Stimulated activated naive CD8-positive, alpha-beta T cell treated with anti-CD3 and anti-CD28 coated beads, Interleukin-15, Interleukin-2, amounts not matched to agents 100 ng/mL and 50 ng/mL, for 24 hours (primary cell): ENCODE data around the gene ERG28.
"Not testable (repeated sequence)": the region's sequence is repeated elsewhere in the genome, so short reads cannot be mapped to it uniquely, and the experiment has no call there.

Experiments used
- H3K27ac Mint-ChIP-seq: one replicate; pipeline ENCODE4 v1.8.0; 2021; ENCODE audit warnings: mild to moderate bottlenecking, mixed read lengths
- H3K27me3 Mint-ChIP-seq: one replicate; pipeline ENCODE4 v1.8.0; 2021; ENCODE audit warnings: mixed read lengths
- H3K36me3 Mint-ChIP-seq: one replicate; pipeline ENCODE4 v1.8.0; 2021; ENCODE audit warnings: low read depth, mixed read lengths
- H3K4me1 Mint-ChIP-seq: one replicate; pipeline ENCODE4 v1.8.0; 2021; ENCODE audit warnings: low read depth, mixed read lengths
- H3K4me3 Mint-ChIP-seq: one replicate; pipeline ENCODE4 v1.8.0; 2021; ENCODE audit warnings: mild to moderate bottlenecking, mixed read lengths
- H3K9me3 Mint-ChIP-seq: one replicate; pipeline ENCODE4 v1.8.0; 2021; ENCODE audit warnings: mixed read lengths

ERG28 gene

GRCh38 chr14:75625034-75625433 is 35.6 kb downstream of the ERG28 start:
- Mint-ChIP-seq H3K27ac (no peak overlapping the region), H3K4me3 (no peak overlapping the region), H3K27me3 (peaks cover 3% of the 10 kb centered on the region)

GRCh38 chr14:75619548-75619947 is 41.1 kb downstream of the ERG28 start:
- no peaks in the 10 kb centered on the region for H3K9me3 Mint-ChIP-seq
- H3K4me1 Mint-ChIP-seq, result no peaks in the 10 kb centered on the region
- no peak overlapping the region for H3K4me3 Mint-ChIP-seq
- H3K27ac Mint-ChIP-seq, result no peak overlapping the region
- no peaks in the 10 kb centered on the region for H3K36me3 Mint-ChIP-seq
- no peaks in the 10 kb centered on the region for H3K27me3 Mint-ChIP-seq

More at GRCh38 chr14:75625034-75625433, 35.6 kb downstream of the ERG28 start:
- H3K36me3 Mint-ChIP-seq, result no peaks in the 10 kb centered on the region
- H3K9me3 Mint-ChIP-seq, result no peaks in the 10 kb centered on the region
- H3K4me1 Mint-ChIP-seq, result no peaks in the 10 kb centered on the region

- H3K4me3 Mint-ChIP-seq, result no peak overlapping the region
- H3K4me1 Mint-ChIP-seq, result no peaks in the 10 kb centered on the region
- H3K36me3 Mint-ChIP-seq, result no peaks in the 10 kb centered on the region
- no peaks in the 10 kb centered on the region for H3K27me3 Mint-ChIP-seq
- H3K27ac Mint-ChIP-seq, result no peak overlapping the region
- H3K9me3 Mint-ChIP-seq, result no peaks in the 10 kb centered on the region
Measured at GRCh38 chr14:75615200-75615599, 45.5 kb downstream of the ERG28 start.

GRCh38 chr14:75614179-75614578 is 46.5 kb downstream of the ERG28 start:
- Mint-ChIP-seq H3K36me3 (no peaks in the 10 kb centered on the region), H3K4me3 (no peak overlapping the region), H3K27ac (no peak overlapping the region), H3K4me1 (no peaks in the 10 kb centered on the region), H3K27me3 (no peaks in the 10 kb centered on the region), H3K9me3 (peaks cover under 1% of the 10 kb centered on the region)

GRCh38 chr14:75612157-75612556 is 48.5 kb downstream of the ERG28 start:
- Mint-ChIP-seq H3K9me3 (peaks cover 12% of the 10 kb centered on the region), H3K4me1 (no peaks in the 10 kb centered on the region), H3K27me3 (peaks cover 11% of the 10 kb centered on the region), H3K4me3 (no peak overlapping the region), H3K27ac (no peak overlapping the region), H3K36me3 (peaks cover 6% of the 10 kb centered on the region)

- peaks cover 12% of the 10 kb centered on the region for H3K9me3 Mint-ChIP-seq
- H3K27me3 Mint-ChIP-seq, result peaks cover 11% of the 10 kb centered on the region
- H3K36me3 Mint-ChIP-seq, result peaks cover 7% of the 10 kb centered on the region
- H3K27ac Mint-ChIP-seq, result no peak overlapping the region
- H3K4me1 Mint-ChIP-seq, result no peaks in the 10 kb centered on the region
- no peak overlapping the region for H3K4me3 Mint-ChIP-seq
Measured at GRCh38 chr14:75610834-75611233, 49.8 kb downstream of the ERG28 start.

- Mint-ChIP-seq H3K4me3 (no peak overlapping the region), H3K36me3 (peaks cover 7% of the 10 kb centered on the region), H3K4me1 (no peaks in the 10 kb centered on the region), H3K9me3 (peaks cover 12% of the 10 kb centered on the region), H3K27me3 (peaks cover 11% of the 10 kb centered on the region), H3K27ac (no peak overlapping the region)
Measured at GRCh38 chr14:75609606-75610475, 50.8 kb downstream of the ERG28 start.

- no peak overlapping the region for H3K27ac Mint-ChIP-seq
Measured at GRCh38 chr14:75609116-75609515, 51.6 kb downstream of the ERG28 start.

GRCh38 chr14:75607842-75608640 is 52.6 kb downstream of the ERG28 start:
- Mint-ChIP-seq H3K4me1 (no peaks in the 10 kb centered on the region), H3K27ac (no peak overlapping the region), H3K36me3 (peaks cover 7% of the 10 kb centered on the region), H3K9me3 (peaks cover 12% of the 10 kb centered on the region), H3K4me3 (no peak overlapping the region), H3K27me3 (peaks cover 11% of the 10 kb centered on the region)

More at GRCh38 chr14:75609116-75609515, 51.6 kb downstream of the ERG28 start:
- Mint-ChIP-seq H3K9me3 (peaks cover 12% of the 10 kb centered on the region), H3K4me1 (no peaks in the 10 kb centered on the region), H3K27me3 (peaks cover 11% of the 10 kb centered on the region), H3K4me3 (no peak overlapping the region), H3K36me3 (peaks cover 7% of the 10 kb centered on the region)

GRCh38 chr14:75607044-75607443 is 53.6 kb downstream of the ERG28 start:
- Mint-ChIP-seq H3K36me3 (peaks cover 7% of the 10 kb centered on the region), H3K4me3 (no peak overlapping the region), H3K27ac (no peak overlapping the region), H3K9me3 (peaks cover 12% of the 10 kb centered on the region), H3K27me3 (peaks cover 11% of the 10 kb centered on the region), H3K4me1 (no peaks in the 10 kb centered on the region)

- no peaks in the 10 kb centered on the region for H3K4me1 Mint-ChIP-seq
Measured at GRCh38 chr14:75605916-75606315, 54.8 kb downstream of the ERG28 start.

GRCh38 chr14:75604979-75605851 is 55.5 kb downstream of the ERG28 start:
- Mint-ChIP-seq H3K36me3 (peaks cover 7% of the 10 kb centered on the region), H3K4me1 (no peaks in the 10 kb centered on the region), H3K27me3 (peaks cover 11% of the 10 kb centered on the region), H3K9me3 (peaks cover 12% of the 10 kb centered on the region), H3K27ac (no peak overlapping the region), H3K4me3 (no peak overlapping the region)

More at GRCh38 chr14:75605916-75606315, 54.8 kb downstream of the ERG28 start:
- Mint-ChIP-seq H3K36me3 (peaks cover 7% of the 10 kb centered on the region), H3K27ac (no peak overlapping the region), H3K9me3 (peaks cover 12% of the 10 kb centered on the region), H3K27me3 (peaks cover 11% of the 10 kb centered on the region), H3K4me3 (no peak overlapping the region)

GRCh38 chr14:75602503-75602902 is 58.2 kb downstream of the ERG28 start:
- Mint-ChIP-seq H3K4me1 (no peaks in the 10 kb centered on the region), H3K4me3 (no peak overlapping the region), H3K27me3 (peaks cover 3% of the 10 kb centered on the region), H3K27ac (no peak overlapping the region), H3K9me3 (peaks cover 8% of the 10 kb centered on the region), H3K36me3 (peaks cover 4% of the 10 kb centered on the region)

- not testable (repeated sequence) for H3K27ac Mint-ChIP-seq, H3K27me3 Mint-ChIP-seq, H3K4me3 Mint-ChIP-seq, H3K9me3 Mint-ChIP-seq, H3K4me1 Mint-ChIP-seq, H3K36me3 Mint-ChIP-seq
Measured at GRCh38 chr14:75601061-75601460, 59.6 kb downstream of the ERG28 start.
